ENCODE data around the gene CKB. TPM values are rescaled to one million over a fixed set of nuclear protein-coding genes. Genes with fewer than 3 reads are reported as not detected.

The CKB gene
- polyA plus RNA-seq, 2 of the 4 experiments (the other 2 are of a cell fraction), result 52.3 to 79.8 TPM

DNA sequence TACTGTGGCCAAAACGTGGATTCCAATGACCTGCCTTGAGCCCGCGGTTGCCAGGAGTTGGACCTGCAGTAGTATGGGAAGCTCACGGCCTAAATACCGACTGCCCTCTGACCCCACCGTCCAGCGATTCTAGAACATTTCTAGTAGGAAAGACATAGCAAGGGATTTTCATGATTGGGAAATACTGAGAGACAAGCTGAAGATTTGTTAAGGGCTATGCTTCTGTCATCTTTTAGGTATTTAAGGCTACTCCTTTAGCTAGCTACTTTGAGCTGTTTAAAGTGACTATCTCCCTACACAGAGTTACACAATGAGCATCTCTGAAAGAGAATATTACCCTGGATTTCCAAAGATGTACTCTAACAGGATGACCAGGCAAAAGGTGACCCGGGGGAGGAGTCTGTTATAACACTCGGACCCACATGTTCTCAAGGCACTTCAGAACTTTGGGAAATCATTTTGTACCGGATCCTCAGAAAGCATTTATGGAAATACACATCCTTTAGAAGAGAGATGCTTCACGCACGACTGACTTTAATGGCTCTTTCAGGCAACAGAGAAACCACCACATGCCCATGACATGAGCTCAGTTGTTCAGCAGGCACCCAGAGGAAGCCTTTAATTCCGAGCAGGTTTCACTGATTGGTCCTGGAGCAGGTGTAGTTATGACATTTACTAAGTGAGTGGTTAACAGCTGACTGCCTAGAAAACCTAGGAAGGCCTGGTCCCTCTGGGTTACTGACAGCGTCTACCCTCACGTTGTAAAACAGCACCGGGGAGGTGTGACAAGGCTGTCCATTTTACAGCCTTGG is 35.6 kb upstream of the CKB start:
- Histone ChIP-seq H3K4me2 (no peak overlapping the region), H3K4me3 (no peak overlapping the region), H3K27ac (no peak overlapping the region), H3K4me1 (peaks cover 27% of the 10 kb centered on the region), H3K9me3 (no peaks in the 10 kb centered on the region)
- POLR2A ChIA-PET, result no interaction called here
- TF ChIP-seq, protein P1, sequence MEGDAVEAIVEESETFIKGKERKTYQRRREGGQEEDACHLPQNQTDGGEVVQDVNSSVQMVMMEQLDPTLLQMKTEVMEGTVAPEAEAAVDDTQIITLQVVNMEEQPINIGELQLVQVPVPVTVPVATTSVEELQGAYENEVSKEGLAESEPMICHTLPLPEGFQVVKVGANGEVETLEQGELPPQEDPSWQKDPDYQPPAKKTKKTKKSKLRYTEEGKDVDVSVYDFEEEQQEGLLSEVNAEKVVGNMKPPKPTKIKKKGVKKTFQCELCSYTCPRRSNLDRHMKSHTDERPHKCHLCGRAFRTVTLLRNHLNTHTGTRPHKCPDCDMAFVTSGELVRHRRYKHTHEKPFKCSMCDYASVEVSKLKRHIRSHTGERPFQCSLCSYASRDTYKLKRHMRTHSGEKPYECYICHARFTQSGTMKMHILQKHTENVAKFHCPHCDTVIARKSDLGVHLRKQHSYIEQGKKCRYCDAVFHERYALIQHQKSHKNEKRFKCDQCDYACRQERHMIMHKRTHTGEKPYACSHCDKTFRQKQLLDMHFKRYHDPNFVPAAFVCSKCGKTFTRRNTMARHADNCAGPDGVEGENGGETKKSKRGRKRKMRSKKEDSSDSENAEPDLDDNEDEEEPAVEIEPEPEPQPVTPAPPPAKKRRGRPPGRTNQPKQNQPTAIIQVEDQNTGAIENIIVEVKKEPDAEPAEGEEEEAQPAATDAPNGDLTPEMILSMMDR (IDR thresholded peaks at IDR 0.05), result no peak
- TF ChIP-seq NPAS2 (CRISPR knock-in tag; IDR thresholded peaks at IDR 0.05; ENCODE audit: borderline replicate concordance), result no peak
- TF ChIP-seq, protein P2, sequence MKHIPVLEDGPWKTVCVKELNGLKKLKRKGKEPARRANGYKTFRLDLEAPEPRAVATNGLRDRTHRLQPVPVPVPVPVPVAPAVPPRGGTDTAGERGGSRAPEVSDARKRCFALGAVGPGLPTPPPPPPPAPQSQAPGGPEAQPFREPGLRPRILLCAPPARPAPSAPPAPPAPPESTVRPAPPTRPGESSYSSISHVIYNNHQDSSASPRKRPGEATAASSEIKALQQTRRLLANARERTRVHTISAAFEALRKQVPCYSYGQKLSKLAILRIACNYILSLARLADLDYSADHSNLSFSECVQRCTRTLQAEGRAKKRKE (CRISPR knock-in tag; IDR thresholded peaks at IDR 0.05; ENCODE audit: low read depth), result no peak
- TF ChIP-seq POLR2AphosphoS2 (conservative IDR thresholded peaks at IDR 0.05; ENCODE audit: low read length), result no peak
- no peak for TF ChIP-seq EHMT2 (IDR thresholded peaks at IDR 0.05; ENCODE audit: low read depth)
- no peak for TF ChIP-seq KDM1A (IDR thresholded peaks at IDR 0.05; ENCODE audit: low read depth)
- TF ChIP-seq ESRRA (IDR thresholded peaks at IDR 0.05; ENCODE audit: borderline replicate concordance, low read length), result no peak
- no peak for TF ChIP-seq PHF8 (IDR thresholded peaks at IDR 0.05; ENCODE audit: borderline replicate concordance, low read depth)
- no peak for TF ChIP-seq JUNB (IDR thresholded peaks at IDR 0.05)
- no peak for TF ChIP-seq RNF2 (IDR thresholded peaks at IDR 0.05; ENCODE audit: borderline replicate concordance, low read depth)
- no peak for TF ChIP-seq CHD2 (IDR thresholded peaks at IDR 0.05; ENCODE audit: low read length, partially characterized antibody)
- CTCF ChIA-PET, result interaction anchor here (1.4 to 9.1 kb wide), 6 partner anchors 9 to 58 kb away, joined by 3 to 100 read pairs (median 7); no protein-coding TSS in a partner anchor
- WGBS (ENCODE audit: missing lambda C conversion rate), result 89% methylated on average over 16 of the region's 16 CpGs
- ATAC-seq (no peak), DNase-seq (ENCODE audit: low read depth in 1 of 2, low spot score in 1 of 2) (no peak), FAIRE-seq (no peak)

DNA sequence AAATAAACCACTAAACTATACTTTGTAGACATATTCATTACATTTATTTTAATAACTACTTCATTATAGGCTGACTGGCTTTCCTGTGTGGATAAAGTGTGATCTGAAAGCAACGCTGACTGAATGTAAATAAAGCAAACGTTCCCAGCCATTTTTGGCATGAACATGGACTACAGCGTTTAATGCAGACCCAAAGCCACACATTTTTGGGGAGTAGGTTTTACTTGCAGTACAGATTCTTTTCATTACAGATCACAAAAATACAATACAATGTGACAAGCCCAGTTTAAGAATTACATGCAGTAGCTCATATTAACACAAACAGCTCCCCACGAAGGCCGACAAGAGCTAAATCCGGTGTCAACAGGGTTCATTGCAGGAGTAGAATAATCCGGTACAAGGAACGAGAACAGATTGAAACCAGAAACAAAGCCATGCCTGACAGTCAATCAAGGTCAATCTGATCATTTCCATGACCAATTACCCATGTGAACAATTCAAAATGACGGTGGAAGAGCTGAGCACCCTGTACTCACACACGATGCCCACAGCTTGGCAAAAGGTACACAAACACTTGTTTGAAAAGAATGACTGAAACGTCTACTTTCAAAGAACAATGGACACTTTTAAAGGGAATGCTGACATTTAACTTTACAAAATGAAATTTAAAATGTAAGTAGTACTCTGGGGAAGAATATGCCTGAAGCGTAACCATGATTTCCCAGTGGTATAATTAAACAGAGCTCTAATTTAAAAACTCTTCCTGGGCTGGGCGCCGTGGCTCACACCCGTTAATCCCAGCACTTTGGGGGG is 34.5 kb upstream of the CKB start:
- FAIRE-seq, result no peak
- POLR2A ChIA-PET, result no interaction called here
- CTCF ChIA-PET, result interaction anchor here (1.4 to 9.1 kb wide), 5 partner anchors 10 to 38 kb away, joined by 3 to 100 read pairs (median 8); no protein-coding TSS in a partner anchor
- ATAC-seq, result no peak
- Histone ChIP-seq H3K27ac (no peak overlapping the region), H3K4me2 (no peak overlapping the region), H3K9me3 (no peaks in the 10 kb centered on the region), H3K4me1 (peaks cover 36% of the 10 kb centered on the region), H3K4me3 (no peak overlapping the region)
- no peak for DNase-seq (ENCODE audit: low read depth in 1 of 2, low spot score in 1 of 2)
- 81% methylated on average over 15 of the region's 15 CpGs for whole genome bisulfite sequencing (ENCODE audit: missing lambda C conversion rate)
- TF ChIP-seq NR3C1 (IDR thresholded peaks at IDR 0.05), result no peak
- TF ChIP-seq, protein P3, sequence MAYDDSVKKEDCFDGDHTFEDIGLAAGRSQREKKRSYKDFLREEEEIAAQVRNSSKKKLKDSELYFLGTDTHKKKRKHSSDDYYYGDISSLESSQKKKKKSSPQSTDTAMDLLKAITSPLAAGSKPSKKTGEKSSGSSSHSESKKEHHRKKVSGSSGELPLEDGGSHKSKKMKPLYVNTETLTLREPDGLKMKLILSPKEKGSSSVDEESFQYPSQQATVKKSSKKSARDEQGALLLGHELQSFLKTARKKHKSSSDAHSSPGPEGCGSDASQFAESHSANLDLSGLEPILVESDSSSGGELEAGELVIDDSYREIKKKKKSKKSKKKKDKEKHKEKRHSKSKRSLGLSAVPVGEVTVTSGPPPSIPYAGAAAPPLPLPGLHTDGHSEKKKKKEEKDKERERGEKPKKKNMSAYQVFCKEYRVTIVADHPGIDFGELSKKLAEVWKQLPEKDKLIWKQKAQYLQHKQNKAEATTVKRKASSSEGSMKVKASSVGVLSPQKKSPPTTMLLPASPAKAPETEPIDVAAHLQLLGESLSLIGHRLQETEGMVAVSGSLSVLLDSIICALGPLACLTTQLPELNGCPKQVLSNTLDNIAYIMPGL (CRISPR knock-in tag; IDR thresholded peaks at IDR 0.05; ENCODE audit: borderline replicate concordance), result no peak
- no peak for TF ChIP-seq TFCP2L1 (CRISPR knock-in tag; IDR thresholded peaks at IDR 0.05)
- no peak for TF ChIP-seq CBX2 (IDR thresholded peaks at IDR 0.05; ENCODE audit: borderline replicate concordance, low read depth)
- TF ChIP-seq HOXB5 (CRISPR knock-in tag; IDR thresholded peaks at IDR 0.05), result no peak
- no peak for TF ChIP-seq NFE2L2 (conservative IDR thresholded peaks at IDR 0.05; ENCODE audit: low read length)
- TF ChIP-seq, protein P1 (IDR thresholded peaks at IDR 0.05), result no peak
- no peak for TF ChIP-seq POLR2A (IDR thresholded peaks at IDR 0.05; ENCODE audit: low read length)
- TF ChIP-seq POLR2AphosphoS2 (conservative IDR thresholded peaks at IDR 0.05; ENCODE audit: low read length), result no peak
- no peak for TF ChIP-seq EP300 (IDR thresholded peaks at IDR 0.05)

All from A549 (cell line).